ENCODE data around the gene HRNR.

HRNR gene

GRCh38 chr1:152224093-152224492 lies at the start of gene HRNR:
Gene HRNR (minus strand): TSS chr1:152224193. CDS start chr1:152223253, 940 bp downstream.
- TF ChIP-seq CTCF (IDR thresholded peaks at IDR 0.05): no peak

GRCh38 chr1:152252157-152252556 lies 28.2 kb upstream of the HRNR start:
- TF ChIP-seq CTCF (IDR thresholded peaks at IDR 0.05): no peak

- TF ChIP-seq CTCF (IDR thresholded peaks at IDR 0.05): no peak
These were observed 27.4 kb upstream of the HRNR start for GRCh38 chr1:152251391-152251790.

GRCh38 chr1:152247316-152247715 lies 23.3 kb upstream of the HRNR start:
- no peak for TF ChIP-seq CTCF (IDR thresholded peaks at IDR 0.05)

GRCh38 chr1:152244576-152245273 lies 20.7 kb upstream of the HRNR start:
- TF ChIP-seq CTCF (IDR thresholded peaks at IDR 0.05): no peak

- no peak for TF ChIP-seq CTCF (IDR thresholded peaks at IDR 0.05)
These were observed 13.1 kb upstream of the HRNR start for GRCh38 chr1:152237093-152237492.

- no peak for TF ChIP-seq CTCF (IDR thresholded peaks at IDR 0.05)
These were observed 4.8 kb upstream of the HRNR start for GRCh38 chr1:152228831-152229230.

Measured in LNCAP (cell line).